ENCODE results near the gene ALDH1L1.

- TF ChIP-seq CREB5 (CRISPR knock-in tag; IDR thresholded peaks at IDR 0.05; ENCODE audit: low read depth) = no peak
- TF ChIP-seq BACH2 (CRISPR knock-in tag; IDR thresholded peaks at IDR 0.05; ENCODE audit: borderline replicate concordance) = no peak
- TF ChIP-seq RARB (CRISPR knock-in tag; IDR thresholded peaks at IDR 0.05) = no peak
Observed at GRCh38 chr3:126098391-126098858, 82.0 kb downstream of the ALDH1L1 start.

Measured in SK-N-SH treated with all-trans-retinoic acid at 6 μM for 48 hours (cell line).